ENCODE data around the gene MYH16.

Gene MYH16

GRCh38 chr7:99238558-99239341 lies 33.9 kb upstream of the MYH16 start:
- TF ChIP-seq CTCF (IDR thresholded peaks at IDR 0.05; ENCODE audit: extremely low read depth, missing control alignments): no peak
- no peak for DNase-seq (ENCODE audit: low spot score)

- no peak for DNase-seq (ENCODE audit: low spot score)
- TF ChIP-seq CTCF (IDR thresholded peaks at IDR 0.05; ENCODE audit: extremely low read depth, missing control alignments): no peak
Observed at GRCh38 chr7:99242682-99243081, 30.0 kb upstream of the MYH16 start.

GRCh38 chr7:99243751-99244337 lies 28.8 kb upstream of the MYH16 start:
- no peak for DNase-seq (ENCODE audit: low spot score)
- no peak for TF ChIP-seq CTCF (IDR thresholded peaks at IDR 0.05; ENCODE audit: extremely low read depth, missing control alignments)

- DNase-seq (ENCODE audit: low spot score): no peak
- no peak for TF ChIP-seq CTCF (IDR thresholded peaks at IDR 0.05; ENCODE audit: extremely low read depth, missing control alignments)
Observed at GRCh38 chr7:99244939-99245338, 27.7 kb upstream of the MYH16 start.

GRCh38 chr7:99248391-99249095 lies 24.1 kb upstream of the MYH16 start:
- DNase-seq (ENCODE audit: low spot score): no peak
- no peak for TF ChIP-seq CTCF (IDR thresholded peaks at IDR 0.05; ENCODE audit: extremely low read depth, missing control alignments)

GRCh38 chr7:99249985-99250575 lies 22.6 kb upstream of the MYH16 start:
- no peak for TF ChIP-seq CTCF (IDR thresholded peaks at IDR 0.05; ENCODE audit: extremely low read depth, missing control alignments)
- no peak for DNase-seq (ENCODE audit: low spot score)
